ENCODE measurements around the gene FNBP1.

- TF ChIP-seq, protein P1, sequence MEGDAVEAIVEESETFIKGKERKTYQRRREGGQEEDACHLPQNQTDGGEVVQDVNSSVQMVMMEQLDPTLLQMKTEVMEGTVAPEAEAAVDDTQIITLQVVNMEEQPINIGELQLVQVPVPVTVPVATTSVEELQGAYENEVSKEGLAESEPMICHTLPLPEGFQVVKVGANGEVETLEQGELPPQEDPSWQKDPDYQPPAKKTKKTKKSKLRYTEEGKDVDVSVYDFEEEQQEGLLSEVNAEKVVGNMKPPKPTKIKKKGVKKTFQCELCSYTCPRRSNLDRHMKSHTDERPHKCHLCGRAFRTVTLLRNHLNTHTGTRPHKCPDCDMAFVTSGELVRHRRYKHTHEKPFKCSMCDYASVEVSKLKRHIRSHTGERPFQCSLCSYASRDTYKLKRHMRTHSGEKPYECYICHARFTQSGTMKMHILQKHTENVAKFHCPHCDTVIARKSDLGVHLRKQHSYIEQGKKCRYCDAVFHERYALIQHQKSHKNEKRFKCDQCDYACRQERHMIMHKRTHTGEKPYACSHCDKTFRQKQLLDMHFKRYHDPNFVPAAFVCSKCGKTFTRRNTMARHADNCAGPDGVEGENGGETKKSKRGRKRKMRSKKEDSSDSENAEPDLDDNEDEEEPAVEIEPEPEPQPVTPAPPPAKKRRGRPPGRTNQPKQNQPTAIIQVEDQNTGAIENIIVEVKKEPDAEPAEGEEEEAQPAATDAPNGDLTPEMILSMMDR (IDR thresholded peaks at IDR 0.05): no peak
- no peak for TF ChIP-seq EZH2 (IDR thresholded peaks at IDR 0.05; ENCODE audit: borderline replicate concordance, insufficient read depth, low read depth, low read length, poor library complexity, severe bottlenecking)
These were observed 143.4 kb downstream of the FNBP1 start for GRCh38 chr9:129899620-129900019.

All from B cell (primary cell).